ENCODE results near the gene NTM.

- TF ChIP-seq POLR2A (IDR thresholded peaks at IDR 0.05; ENCODE audit: low read depth, low read length) (no peak), TAF1 (IDR thresholded peaks at IDR 0.05; ENCODE audit: low read depth, low read length) (no peak), POLR2AphosphoS5 (IDR thresholded peaks at IDR 0.05; ENCODE audit: low read depth, low read length) (no peak), SPI1 (IDR thresholded peaks at IDR 0.05; ENCODE audit: low read depth, low read length) (no peak), PAX5 (IDR thresholded peaks at IDR 0.05; ENCODE audit: insufficient read depth, low read length, severe bottlenecking) (no peak)
Measured at GRCh38 chr11:132263875-132264274, 893.5 kb downstream of the NTM start.

Measured in GM12891 (cell line).